MM.1S (cell line): ENCODE measurements around the gene ASIC4.

ENCODE experiments used
- CTCF ChIP-seq: fragments of 300-600 bp; sonication (generic); IDR thresholded peaks from 2 replicates; pipeline ENCODE4 v1.5.1; 2016; ENCODE audit warnings: antibody characterized with exemption, low read length, mixed read lengths
- EZH2phosphoT487 ChIP-seq: fragments of 300-600 bp; sonication (generic); IDR thresholded peaks from 2 replicates; pipeline ENCODE4 v1.6.1; 2018; ENCODE audit warnings: antibody characterized with exemption, low read length

GRCh38 chr2:219559156-219559915, 45.1 kb downstream of the ASIC4 start:
- no peak for TF ChIP-seq CTCF
- no peak for TF ChIP-seq EZH2phosphoT487
